AG04449 (cell line): Measurements from ENCODE around the gene FLT1.

Experiments used
- CTCF ChIA-PET: fragments of 350-600 bp; formaldehyde crosslinking; extraction: SDS; loops from one replicate; lab custom pipeline; 2021; ENCODE audit warnings: antibody characterized with exemption; lab: Yijun Ruan, JAX
- POLR2A ChIA-PET: fragments of 400-600, 350-600 bp; formaldehyde crosslinking; extraction: SDS; loops from one replicate; lab custom pipeline; 2020; ENCODE audit warnings: antibody characterized with exemption, inconsistent platforms; lab: Yijun Ruan, JAX
- DNase-seq: peaks from one replicate; pipeline ENCODE4 v3.0.0-alpha.2; 2010; ENCODE audit warnings: low read depth, low spot score
- H3K4me3 ChIP-seq: 2 replicates; pipeline ENCODE4 v1.5.1; 2011; ENCODE audit warnings: low read depth, mild to moderate bottlenecking, control low read depth, low read length
- TF ChIP-seq, protein P1 (sequence below): IDR thresholded peaks from one replicate; pipeline ENCODE4 v1.5.1; 2011; ENCODE audit warnings: mild to moderate bottlenecking, moderate library complexity, low read length, control low read depth, inconsistent platforms; ENCODE audit not compliant: insufficient read depth; ENCODE audit errors: missing control alignments

Gene FLT1

GRCh38 chr13:28495538-28496187 is 735 bp upstream of the FLT1 start:
- no peak for DNase-seq
- peak overlapping the region; percentile 64 for H3K4me3 ChIP-seq
- ChIA-PET POLR2A (no interaction called here), CTCF (interaction anchor here (1.7 kb wide), 1 partner anchor 12 kb away, joined by 4 read pairs; no protein-coding TSS in a partner anchor)
- TF ChIP-seq, protein P1, sequence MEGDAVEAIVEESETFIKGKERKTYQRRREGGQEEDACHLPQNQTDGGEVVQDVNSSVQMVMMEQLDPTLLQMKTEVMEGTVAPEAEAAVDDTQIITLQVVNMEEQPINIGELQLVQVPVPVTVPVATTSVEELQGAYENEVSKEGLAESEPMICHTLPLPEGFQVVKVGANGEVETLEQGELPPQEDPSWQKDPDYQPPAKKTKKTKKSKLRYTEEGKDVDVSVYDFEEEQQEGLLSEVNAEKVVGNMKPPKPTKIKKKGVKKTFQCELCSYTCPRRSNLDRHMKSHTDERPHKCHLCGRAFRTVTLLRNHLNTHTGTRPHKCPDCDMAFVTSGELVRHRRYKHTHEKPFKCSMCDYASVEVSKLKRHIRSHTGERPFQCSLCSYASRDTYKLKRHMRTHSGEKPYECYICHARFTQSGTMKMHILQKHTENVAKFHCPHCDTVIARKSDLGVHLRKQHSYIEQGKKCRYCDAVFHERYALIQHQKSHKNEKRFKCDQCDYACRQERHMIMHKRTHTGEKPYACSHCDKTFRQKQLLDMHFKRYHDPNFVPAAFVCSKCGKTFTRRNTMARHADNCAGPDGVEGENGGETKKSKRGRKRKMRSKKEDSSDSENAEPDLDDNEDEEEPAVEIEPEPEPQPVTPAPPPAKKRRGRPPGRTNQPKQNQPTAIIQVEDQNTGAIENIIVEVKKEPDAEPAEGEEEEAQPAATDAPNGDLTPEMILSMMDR = no peak

- H3K4me3 ChIP-seq = peak overlapping the region; percentile 64
- ChIA-PET CTCF (interaction anchor here (1.7 kb wide), 1 partner anchor 13 kb away, joined by 4 read pairs; no protein-coding TSS in a partner anchor), POLR2A (no interaction called here)
- DNase-seq = no peak
- TF ChIP-seq, protein P1 = no peak
These were observed 487 bp downstream of the FLT1 start for GRCh38 chr13:28494504-28494777.

DNA sequence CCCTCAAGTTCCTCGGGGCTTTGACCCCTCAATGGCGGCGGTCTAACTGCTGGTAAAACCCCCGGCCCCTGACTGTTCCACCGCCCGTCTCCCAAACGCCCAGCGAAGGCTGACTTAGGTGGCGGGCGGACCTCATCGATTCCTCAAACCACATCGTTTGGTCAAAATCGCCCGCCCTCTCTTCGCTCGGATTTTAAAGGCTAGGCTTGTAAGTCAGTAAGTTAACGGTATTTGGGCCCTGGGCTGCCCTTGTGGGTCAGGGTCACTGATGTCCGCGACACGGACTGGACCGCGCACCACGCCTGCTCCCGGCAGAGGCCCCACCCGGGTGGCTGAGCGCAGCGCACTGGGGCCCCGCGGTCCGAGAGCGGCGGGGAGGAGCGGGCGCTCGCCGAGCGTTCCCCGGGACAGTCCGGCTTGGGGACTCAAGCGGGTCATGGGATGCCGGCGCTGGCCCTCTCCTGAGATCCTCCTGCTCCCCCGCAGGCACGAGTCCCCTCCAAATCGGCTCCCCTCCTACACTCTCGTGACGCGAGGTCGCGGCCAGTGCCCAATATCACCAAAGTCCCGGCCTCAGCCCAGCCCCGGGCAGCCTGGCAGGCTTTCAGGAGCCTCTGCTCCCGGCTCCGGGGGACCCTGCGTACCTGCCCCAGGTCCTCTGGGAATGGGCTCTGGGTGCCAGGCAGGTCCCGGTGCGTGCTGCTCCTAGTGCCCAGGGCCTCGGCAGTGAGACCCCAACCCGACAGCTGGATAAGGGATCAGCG is 1.0 kb downstream of the FLT1 start:
- peak overlapping the region; percentile 64 for H3K4me3 ChIP-seq
- POLR2A ChIA-PET = no interaction called here
- no peak for DNase-seq
- CTCF ChIA-PET = interaction anchor here (1.5 to 1.7 kb wide), 2 partner anchors 14 to 170 kb away, joined by 4 to 5 read pairs; no protein-coding TSS in a partner anchor
- TF ChIP-seq, protein P1 = no peak

GRCh38 chr13:28492569-28493367 is 2.2 kb downstream of the FLT1 start:
- TF ChIP-seq, protein P1 = no peak
- H3K4me3 ChIP-seq = no peak overlapping the region; the same call in 1 of the 2 replicates
- POLR2A ChIA-PET = no interaction called here
- CTCF ChIA-PET = interaction anchor here (1.5 to 2.2 kb wide), 2 partner anchors 144 to 169 kb away, joined by 5 to 8 read pairs; no protein-coding TSS in a partner anchor
- no peak for DNase-seq

- ChIA-PET CTCF (interaction anchor here (3.4 kb wide), 1 partner anchor 166 kb away, joined by 27 read pairs; no protein-coding TSS in a partner anchor), POLR2A (interaction anchor here (1.0 kb wide), 2 partner anchors 11 to 169 kb away, joined by 3 read pairs; partner anchors contain the start of gene POMP)
- DNase-seq = no peak
- TF ChIP-seq, protein P1 = no peak
- H3K4me3 ChIP-seq = no peak overlapping the region
These were observed 4.9 kb downstream of the FLT1 start for GRCh38 chr13:28490061-28490460.
